GM21423 (cell line): ENCODE measurements around the gene PCNX2.

Experiments used
- ATAC-seq: cut with Tn5 transposase; IDR thresholded peaks from one replicate; pipeline ENCODE4 v1.9.1; 2021; ENCODE audit warnings: mild to moderate bottlenecking, moderate library complexity; ENCODE audit not compliant: unreplicated experiment

PCNX2 gene

GRCh38 chr1:233295237-233295974 is at the start of gene PCNX2:
PCNX2 (minus strand) TSS chr1:233295725; CDS start chr1:233295478, 247 bp downstream.
- ATAC-seq: peak; percentile 90

GRCh38 chr1:233343262-233343661 is 47.7 kb upstream of the PCNX2 start:
- ATAC-seq: no peak

GRCh38 chr1:233342086-233342485 is 46.6 kb upstream of the PCNX2 start:
- ATAC-seq: no peak

GRCh38 chr1:233340966-233341516 is 45.5 kb upstream of the PCNX2 start:
- no peak for ATAC-seq

- no peak for ATAC-seq
These were observed 44.6 kb upstream of the PCNX2 start for GRCh38 chr1:233340031-233340555.

- no peak for ATAC-seq
These were observed 42.6 kb upstream of the PCNX2 start for GRCh38 chr1:233338102-233338501.

GRCh38 chr1:233337505-233337904 is 42.0 kb upstream of the PCNX2 start:
- ATAC-seq: no peak

GRCh38 chr1:233336554-233337456 is 41.3 kb upstream of the PCNX2 start:
- no peak for ATAC-seq

GRCh38 chr1:233334092-233334491 is 38.6 kb upstream of the PCNX2 start:
- ATAC-seq: no peak

- ATAC-seq: no peak
These were observed 37.6 kb upstream of the PCNX2 start for GRCh38 chr1:233333086-233333485.

- no peak for ATAC-seq
These were observed 36.4 kb upstream of the PCNX2 start for GRCh38 chr1:233331676-233332519.

- ATAC-seq: peak; percentile 19
These were observed 32.8 kb upstream of the PCNX2 start for GRCh38 chr1:233328142-233328921.

- ATAC-seq: peak; percentile 44
These were observed 32.2 kb upstream of the PCNX2 start, which contains the start of gene MAP3K21 for GRCh38 chr1:233327651-233328141. MAP3K21 (plus strand) TSS chr1:233327724; CDS start chr1:233328029, 305 bp downstream.

GRCh38 chr1:233326811-233327650 is 31.5 kb upstream of the PCNX2 start:
- peak; percentile 88 for ATAC-seq

GRCh38 chr1:233326319-233326718 is 30.8 kb upstream of the PCNX2 start:
- ATAC-seq: no peak

GRCh38 chr1:233323718-233324117 is 28.2 kb upstream of the PCNX2 start:
- ATAC-seq: no peak

- ATAC-seq: no peak
These were observed 24.5 kb upstream of the PCNX2 start for GRCh38 chr1:233320023-233320422.

GRCh38 chr1:233319272-233319671 is 23.7 kb upstream of the PCNX2 start:
- ATAC-seq: no peak
